IPS-NIHi7 (cell line): ENCODE results near the gene SMAP1.

Experiments
- DNase-seq: peaks from one replicate; pipeline ENCODE4 v3.0.0; 2012; ENCODE audit warnings: mixed read lengths; ENCODE audit errors: extremely low spot score

The SMAP1 gene

DNA sequence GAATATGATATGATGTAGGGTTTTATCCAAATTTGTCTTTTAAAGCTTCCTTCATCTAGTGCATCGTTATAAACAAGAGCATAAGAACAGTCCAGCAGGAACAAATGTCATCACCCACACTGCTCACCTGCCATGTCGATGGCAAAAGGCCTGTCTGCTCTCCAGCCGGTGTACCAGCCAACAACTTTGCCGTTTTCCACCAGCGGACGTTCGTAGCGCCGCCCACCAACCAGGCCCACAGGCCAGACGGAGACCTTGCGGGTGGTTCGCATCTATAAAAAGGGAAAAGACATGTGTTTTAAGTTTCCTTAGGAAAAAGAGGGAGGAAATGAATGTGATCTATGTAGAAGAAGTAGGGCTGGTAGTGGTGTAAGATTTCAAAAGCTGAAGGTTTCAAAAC is 226.3 kb downstream of the SMAP1 start:
- no peak for DNase-seq

DNA sequence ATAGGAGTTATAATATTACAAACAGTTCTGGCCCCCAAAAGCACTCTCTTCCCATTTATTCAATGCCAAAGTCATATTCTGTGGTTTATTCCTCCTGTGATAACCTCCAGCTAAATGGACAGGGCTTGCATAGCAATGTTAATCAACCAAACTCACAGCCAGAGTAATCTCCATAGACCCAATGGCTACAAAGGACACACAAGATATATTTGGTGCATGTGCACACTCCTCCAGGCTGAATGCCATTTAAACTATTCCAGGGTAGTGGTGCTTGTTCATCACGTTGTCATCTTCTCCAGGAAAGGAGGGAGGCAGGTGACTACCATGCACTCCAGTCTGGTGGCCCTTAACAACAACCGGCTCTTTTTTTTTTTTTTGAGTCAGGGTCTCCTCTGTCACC is 232.4 kb downstream of the SMAP1 start:
- DNase-seq: no peak

DNA sequence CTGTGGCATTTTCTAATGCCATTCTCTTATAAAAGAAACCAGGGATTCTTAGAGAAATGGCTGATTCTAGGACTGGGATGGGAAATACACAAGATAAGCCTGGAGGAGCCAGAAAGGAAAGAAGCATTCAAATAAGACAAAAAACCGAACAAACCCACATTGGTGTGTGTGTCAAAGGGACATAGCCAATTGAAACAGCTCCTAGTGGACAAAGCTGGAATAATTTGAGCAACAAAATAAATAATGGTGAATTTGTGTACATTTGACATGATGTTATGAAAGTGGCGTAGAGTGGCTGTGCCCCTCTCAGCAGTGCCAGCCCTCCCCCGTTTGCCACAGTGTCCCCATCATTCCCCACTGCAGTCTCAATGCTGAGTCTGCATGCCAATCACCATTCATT is 233.6 kb downstream of the SMAP1 start:
- no peak for DNase-seq

DNA sequence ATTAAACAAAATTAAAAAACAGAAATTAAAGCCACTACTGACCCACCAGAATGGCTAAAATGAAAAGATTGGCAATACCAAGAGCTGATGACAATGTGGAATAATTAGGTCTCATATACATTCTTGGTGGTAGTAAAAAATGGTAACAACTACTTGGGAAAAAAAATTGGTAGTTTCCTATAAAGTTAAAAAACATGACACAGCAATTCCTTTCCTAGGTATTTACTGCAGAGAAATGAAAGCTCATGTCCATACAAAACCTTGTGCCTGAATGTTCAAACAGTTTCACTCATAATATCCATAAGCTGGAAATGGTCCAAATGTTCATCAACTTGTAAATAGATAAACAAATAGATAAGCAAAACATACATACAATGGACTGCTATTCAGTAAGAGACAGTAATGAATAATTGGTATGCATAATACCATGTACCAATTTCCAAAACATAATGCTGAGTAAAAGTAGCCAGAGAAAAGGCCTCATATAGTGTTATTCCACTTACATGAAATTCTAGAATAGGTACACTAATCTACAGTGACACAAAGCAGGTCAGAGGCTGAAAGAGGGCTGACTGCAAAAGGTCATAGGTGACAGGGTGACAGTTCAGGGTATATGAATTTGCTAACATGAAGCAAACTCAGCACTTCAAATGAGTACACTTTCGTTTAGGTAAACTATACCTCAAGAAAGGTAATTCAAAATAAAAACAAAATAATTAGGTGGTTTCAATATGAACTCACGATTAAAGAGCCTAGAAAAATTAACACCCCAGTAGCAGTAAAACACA is 236.2 kb downstream of the SMAP1 start:
- DNase-seq: no peak

DNA sequence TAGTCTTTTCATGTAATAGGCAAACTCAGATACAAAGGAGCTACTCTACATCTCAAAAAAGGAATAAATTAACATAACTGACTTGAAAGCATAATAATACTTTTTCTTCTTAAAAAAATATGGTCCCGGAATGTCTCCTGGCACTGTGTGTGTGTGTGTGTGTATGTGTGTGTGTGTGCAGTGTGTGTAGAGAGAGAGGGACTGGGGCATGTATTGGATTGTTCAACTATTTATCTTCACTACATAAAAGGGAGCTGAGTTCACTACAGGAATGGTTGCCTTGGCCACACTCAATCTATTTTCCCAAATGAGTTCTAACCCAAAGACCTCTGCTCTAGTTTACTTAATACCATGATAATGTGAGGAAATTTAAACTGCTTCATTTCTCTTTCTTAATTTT is 238.1 kb downstream of the SMAP1 start:
- no peak for DNase-seq
